NOMO-1 (cell line): Measurements from ENCODE around the gene NDUFAF8.

Source experiments
- DNase-seq, 2 experiments: peaks; one replicate each; lab custom pipeline; 2025; ENCODE audit not compliant: unreplicated experiment in 2 of 2; lab: John Stamatoyannopoulos, UW

Gene NDUFAF8

GRCh38 chr17:81200695-81201580 is 38.2 kb upstream of the NDUFAF8 start:
- peak; percentile 10 to 31 for DNase-seq

DNA sequence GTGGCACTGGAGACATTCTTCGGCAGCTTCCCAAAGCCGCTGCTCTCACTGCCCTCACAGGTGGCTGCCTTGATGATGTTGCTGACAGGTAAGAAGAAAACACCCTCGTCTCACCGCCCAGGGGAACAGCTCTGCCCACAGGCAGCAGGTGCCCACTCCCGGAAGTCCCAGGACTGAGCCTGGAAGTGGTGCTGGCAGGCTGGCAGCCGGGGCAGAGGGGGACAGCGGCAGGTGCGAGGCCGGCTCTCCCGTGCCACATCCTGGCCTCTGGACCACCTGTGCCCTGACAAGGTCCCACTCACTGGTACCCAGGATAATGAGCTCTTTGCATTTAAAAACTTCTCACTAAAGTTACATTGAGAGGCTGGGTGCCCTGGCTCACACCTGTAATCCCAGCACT is 36.8 kb upstream of the NDUFAF8 start:
- DNase-seq: no peak

- DNase-seq: no peak
Observed at GRCh38 chr17:81203136-81203535, 36.0 kb upstream of the NDUFAF8 start.

GRCh38 chr17:81204578-81204977 is 34.5 kb upstream of the NDUFAF8 start:
- no peak for DNase-seq

GRCh38 chr17:81206166-81206565 is 33.0 kb upstream of the NDUFAF8 start:
- DNase-seq: no peak

- DNase-seq: no peak
Observed at GRCh38 chr17:81206657-81207056, 32.5 kb upstream of the NDUFAF8 start.

- no peak for DNase-seq
Observed at GRCh38 chr17:81207610-81208581, 31.2 kb upstream of the NDUFAF8 start.

DNA sequence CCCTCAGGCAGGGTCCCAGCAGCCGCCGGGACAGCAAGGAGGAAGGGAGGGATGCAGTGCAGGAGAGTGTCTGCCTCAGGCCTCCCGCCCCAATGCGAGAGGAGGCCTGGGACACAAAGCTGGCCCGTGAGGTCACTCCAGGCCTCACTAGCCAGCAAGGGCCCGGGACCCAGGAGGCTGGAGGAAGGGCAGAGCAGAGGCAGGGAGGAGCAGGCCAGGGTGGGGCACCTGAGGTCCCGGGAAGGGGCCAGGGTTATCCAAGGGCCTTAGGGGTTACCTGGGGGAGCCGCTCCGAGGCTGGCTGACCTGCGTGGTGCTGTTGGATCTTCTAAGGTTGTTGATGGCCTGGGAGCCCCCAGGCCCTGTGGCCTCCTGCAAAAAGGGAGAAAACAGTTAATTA is 30.5 kb upstream of the NDUFAF8 start:
- DNase-seq: no peak

DNA sequence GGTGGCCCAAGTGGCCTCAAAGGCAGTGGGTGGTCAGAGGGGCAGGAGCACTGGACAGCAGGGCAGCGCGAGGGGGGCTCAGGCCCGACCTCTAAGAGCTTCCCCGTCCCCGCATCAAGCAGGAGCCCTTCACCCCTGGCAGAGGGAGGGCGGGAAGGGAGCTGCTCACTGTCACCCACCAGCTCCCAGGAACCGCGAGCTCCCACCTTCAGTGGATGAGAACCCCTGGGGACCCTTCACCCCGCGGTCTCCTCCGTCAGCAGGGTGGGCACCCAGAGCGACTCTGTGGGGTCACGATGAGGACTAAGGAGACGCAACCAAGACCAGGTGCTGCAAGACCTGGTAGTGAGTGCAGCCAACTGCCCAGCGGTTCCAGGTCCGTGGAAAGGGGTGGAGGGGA is 30.0 kb upstream of the NDUFAF8 start:
- no peak for DNase-seq

DNA sequence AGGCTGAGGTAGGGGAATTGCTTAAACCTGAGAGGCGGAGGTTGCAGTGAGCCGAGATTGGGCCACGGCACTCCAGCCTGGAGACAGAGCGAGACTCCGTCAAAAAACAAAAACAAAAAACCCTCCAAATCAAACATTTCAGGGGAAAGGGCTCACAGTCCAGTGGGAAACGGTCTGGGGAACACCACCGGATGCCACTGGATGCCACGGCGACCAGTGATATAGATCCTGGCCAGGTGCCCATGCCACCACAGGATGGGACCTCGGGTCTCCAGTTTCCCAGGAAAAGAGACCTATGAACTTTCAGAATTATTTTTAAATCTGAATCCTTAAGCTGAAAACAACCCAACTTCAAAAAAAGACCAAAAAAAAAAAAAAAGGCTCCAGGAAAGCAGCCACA is 28.7 kb upstream of the NDUFAF8 start:
- no peak for DNase-seq

DNA sequence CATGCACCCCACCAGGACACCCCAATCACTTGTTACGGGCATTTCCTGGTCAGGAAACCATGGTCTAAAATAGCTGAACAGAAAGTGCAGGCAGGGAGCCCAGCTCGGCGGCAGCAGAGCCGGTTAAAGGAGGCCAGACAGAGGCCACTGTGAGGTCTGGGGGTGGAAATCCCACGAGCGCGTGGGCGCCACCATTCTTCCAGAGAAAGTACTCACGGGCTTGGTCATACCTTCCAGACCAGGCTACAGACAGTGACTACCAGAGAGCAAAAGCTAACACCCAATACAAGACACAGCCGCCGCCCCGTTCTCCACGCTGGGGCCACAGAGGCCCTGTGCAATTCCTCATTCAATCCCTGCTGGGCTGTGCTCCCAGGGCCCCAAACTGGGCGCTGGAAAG is 28.2 kb upstream of the NDUFAF8 start:
- DNase-seq: no peak

- no peak for DNase-seq
Observed at GRCh38 chr17:81212365-81212764, 26.8 kb upstream of the NDUFAF8 start.

DNA sequence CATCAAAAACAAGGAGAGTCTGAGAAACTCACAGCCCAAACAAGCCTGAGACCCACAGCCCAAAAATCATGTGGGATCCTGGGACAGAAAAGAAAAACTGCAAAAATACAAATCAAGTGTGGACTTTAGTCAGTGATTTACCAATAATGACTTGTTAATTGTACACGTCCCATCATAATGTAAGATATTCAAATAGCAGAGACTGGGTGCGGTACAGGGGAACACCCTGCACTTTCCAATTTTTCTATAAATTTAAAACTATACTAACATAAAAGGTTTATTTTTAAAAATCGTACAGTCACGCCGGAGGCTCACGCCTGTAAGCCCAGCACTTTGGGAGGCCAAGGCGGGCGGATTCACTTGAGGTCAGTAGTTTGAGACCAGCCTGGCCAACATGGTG is 25.1 kb upstream of the NDUFAF8 start:
- no peak for DNase-seq

- no peak for DNase-seq
Observed at GRCh38 chr17:81217491-81217890, 21.6 kb upstream of the NDUFAF8 start.

DNA sequence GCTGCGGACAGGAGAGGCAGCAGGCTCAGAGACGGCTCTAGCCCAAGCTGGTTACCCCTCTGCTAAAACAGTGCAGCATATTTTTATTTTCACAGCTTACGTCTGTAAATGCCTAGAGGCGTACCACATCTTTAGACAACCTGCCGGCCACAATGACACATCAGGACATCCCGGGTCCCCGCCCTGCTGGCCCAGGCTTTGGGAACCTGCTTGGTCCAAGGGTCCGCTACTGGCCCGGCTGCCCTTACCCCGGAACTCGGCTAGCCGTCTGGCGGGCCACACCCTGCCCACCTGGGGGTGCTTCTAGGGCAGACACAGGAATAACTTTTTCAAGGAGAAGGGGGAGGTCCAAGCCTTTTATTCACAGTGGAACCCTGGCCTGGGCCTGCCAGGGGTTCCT is 20.7 kb upstream of the NDUFAF8 start:
- no peak for DNase-seq

GRCh38 chr17:81218991-81219390 is 20.1 kb upstream of the NDUFAF8 start:
- no peak for DNase-seq

DNA sequence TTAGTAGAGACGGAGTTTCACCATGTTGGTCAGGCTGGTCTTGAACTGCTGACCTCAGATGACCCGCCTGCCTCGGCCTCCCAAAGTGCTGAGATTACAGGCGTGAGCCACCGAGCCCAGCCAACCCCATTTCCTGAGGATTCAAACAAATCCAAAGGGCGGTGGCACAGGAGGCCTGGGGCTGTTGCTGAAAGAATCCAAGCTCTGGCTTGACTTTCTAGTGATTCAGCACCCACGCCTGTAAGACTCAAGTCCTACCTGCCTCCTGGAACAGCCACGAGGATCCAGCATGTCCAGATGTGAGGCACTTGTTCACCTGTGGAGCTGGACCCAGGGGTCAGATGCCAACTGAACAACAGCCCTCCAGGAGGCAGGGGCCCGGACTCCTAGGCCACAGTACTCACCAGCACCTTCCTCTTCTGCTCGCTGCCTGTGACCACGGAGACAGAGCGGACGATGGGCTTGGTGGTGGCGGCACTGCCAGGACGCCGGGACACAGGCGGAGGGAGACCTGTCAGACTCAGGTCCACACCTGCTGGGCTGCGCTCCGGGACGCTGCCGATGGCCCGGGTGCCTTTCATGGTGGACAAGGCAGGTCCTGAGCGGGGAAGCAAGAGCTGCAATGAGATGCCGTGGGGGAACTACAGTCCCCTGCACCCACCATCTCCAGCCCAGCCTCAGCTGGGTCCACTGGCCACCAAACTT is 19.5 kb upstream of the NDUFAF8 start:
- DNase-seq: no peak

- DNase-seq: no peak
Observed at GRCh38 chr17:81221371-81221841, 17.7 kb upstream of the NDUFAF8 start.

- DNase-seq: no peak
Observed at GRCh38 chr17:81221842-81222619, 17.1 kb upstream of the NDUFAF8 start.

GRCh38 chr17:81222620-81222905 is 16.6 kb upstream of the NDUFAF8 start:
- no peak for DNase-seq
